ENCODE data around the gene RALY.

The RALY gene

DNA sequence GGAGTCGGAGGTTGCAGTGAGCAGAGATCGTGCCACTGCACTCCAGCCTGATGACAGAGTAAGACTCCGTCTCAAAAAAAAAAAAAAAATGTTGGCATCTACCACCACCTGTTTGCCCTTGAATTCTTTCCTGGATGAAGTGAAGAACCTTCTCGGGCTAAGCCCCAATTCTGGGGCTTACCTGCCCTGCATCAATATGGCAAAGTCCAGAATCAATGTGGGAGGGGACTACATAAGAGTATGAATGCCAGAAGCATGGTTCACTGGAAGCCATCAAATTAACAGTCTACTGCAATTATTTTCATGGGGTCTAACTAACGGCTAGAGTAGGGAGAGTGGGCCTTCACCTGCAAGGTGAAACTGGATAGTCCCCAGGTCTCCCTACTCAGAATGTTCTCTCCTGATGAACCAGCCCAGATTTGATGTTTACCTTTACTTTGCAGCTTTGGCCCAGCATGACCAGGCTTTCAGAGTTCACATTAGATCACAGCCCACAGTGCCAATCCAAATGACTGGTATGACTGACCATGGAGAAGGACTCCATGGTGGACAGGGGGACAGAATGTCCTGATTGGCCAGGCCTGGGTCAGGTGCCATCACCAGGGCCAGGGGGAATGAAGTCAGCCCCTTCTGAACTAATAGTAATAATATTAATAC lies 7.0 kb upstream of the RALY start:
- no peak for DNase-seq (ENCODE audit: low read depth)

- no peak for DNase-seq (ENCODE audit: low read depth)
These were observed 3.6 kb upstream of the RALY start for GRCh38 chr20:33990075-33990474.

DNA sequence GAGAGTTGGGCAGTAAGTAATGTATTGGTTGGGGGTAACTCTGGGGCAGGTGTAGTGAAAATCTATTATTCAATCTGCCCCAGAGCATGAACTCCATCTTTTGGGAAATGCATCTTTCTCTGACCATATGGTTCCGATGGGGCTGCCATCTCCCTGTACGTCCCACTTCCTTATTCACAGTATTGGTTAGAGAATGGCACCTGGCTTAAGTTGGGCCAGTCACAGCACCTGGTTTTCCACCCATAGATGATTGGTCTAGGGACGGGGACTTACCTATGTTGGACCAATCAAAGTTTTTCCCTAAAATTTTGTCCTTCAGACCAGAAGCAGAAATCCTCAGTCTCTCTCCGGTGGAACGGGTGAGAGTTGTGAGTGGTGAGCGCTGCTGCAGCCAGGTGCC lies 2.2 kb upstream of the RALY start:
- no peak for DNase-seq (ENCODE audit: low read depth)

DNA sequence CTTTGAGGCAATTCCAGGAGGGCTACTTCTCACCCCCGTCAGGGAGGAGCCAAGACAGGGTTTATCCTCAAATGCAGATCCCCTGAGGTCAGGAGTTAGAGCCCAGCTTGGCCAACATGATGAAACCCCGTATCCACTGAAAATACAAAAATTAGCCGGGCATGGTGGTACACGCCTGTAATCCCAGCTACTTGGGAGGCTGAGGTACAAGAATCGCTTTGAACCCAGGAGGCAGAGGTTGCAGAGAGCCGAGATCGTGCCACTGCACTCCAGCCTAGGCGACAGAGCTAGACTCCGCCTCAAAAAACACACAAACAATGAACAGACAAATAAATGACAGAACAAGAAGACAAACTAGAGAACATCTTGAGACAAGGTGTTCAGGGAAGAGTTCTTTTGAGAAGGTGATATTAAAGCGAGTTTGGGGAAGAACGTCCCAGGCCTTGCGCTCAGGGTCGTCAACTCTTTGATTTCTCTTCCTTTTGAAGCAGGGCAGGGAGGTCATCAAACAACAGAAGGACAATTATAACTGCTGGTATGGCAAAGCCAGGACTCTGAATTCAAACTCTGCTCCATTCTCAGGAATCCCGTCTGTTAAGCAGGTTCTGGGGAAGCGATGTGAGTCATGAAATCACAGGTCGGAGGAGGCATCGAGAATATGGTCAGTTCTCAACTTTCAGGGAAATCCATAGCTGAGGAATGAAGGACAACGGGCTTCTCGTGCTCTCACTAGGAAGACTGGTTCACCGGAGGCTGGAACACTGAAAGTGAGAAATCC lies 1.4 kb upstream of the RALY start:
- no peak for DNase-seq (ENCODE audit: low read depth)

DNA sequence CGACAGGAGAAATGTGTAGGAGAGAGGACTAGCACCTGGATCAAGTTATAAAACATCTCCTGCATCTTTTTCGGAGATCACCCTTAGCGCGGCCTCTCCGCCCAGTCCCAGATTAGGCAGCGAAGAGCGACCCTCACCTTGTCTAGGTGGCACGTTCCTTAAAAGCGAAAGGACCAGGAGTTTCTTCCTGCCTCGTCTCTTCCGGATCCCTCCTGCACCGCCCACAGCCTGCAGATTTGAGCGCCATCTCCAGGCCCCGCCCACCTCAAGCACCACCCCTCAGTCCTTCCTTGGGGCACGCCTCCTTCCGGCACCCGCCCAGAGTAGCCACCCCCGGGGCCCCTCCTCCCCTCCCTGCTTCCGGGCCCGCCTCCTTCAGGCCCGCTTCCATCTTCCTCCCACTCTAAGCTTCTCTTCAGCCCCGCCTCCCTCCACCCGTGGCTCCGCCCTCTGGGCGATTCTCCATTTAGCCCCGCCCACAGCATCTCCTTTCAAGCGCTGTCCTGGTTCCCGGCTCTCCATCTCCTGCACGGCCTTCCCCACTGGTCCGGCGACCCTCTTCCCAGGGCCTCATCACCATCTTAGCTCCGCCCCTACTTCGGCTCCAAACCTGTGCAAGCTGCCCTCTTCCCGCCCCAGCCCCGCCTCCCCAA lies 662 bp upstream of the RALY start:
- DNase-seq (ENCODE audit: low read depth), result peak; percentile 96

- DNase-seq (ENCODE audit: low read depth), result peak; percentile 69
These were observed 657 bp downstream of the RALY start for GRCh38 chr20:33994222-33994913.

DNA sequence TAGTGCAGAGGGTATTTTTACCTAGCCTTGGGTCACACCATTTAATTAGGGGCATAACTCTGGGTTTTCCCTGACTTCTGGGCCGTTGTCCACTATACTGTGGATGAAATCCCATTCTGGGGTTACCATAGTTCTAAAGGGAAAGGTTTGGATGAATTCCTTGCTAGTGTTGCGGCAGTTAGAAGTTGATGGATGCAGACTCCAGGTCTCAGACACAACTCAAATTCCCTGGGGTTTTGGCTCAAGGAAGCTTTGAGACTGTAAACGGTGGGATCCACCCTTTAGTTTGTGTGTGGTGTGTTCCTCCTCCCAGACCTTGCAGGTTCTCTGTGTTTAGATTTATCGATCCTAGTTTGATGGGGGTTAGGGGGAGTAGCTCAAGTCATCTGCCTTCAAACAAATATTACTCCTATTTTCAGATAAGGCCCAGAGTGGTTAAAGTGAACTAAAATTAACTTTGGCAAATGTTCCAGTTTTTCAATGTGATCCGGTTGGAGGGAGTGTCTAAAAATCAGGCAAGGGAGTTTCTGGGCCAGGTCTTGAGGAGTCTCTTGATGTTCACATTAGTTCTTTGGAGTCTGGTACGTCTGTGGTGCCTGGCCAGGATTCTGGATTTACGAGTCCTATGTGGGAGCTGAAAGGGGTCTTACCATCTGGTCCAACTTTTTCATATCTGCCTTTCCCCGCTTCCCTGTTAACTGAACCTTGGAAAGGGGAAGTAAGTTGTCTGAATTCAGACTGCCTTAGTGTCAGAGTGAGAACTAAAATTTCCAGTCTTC lies 1.5 kb downstream of the RALY start:
- no peak for DNase-seq (ENCODE audit: low read depth)

- DNase-seq (ENCODE audit: low read depth), result no peak
These were observed 5.4 kb downstream of the RALY start for GRCh38 chr20:33999025-33999649.

DNA sequence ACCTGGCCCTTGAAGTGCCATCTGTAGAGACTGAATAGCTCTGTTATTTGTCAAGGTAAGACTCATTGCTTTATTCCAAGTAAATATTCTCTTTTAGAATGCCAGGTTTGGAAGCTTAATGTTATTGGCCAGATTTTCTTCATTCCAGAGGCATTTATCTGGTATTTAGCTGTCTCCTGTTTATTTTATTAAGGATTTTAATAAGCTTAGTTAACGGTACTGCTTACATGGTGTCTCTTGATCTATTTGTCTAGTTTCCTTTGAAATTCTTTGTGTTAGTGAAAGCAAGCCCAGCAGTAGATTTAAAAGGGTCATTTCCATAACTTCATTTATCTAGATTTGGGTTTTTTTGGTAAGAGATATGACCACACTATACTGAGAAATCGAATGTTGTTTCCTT lies 7.7 kb downstream of the RALY start:
- no peak for DNase-seq (ENCODE audit: low read depth)

DNA sequence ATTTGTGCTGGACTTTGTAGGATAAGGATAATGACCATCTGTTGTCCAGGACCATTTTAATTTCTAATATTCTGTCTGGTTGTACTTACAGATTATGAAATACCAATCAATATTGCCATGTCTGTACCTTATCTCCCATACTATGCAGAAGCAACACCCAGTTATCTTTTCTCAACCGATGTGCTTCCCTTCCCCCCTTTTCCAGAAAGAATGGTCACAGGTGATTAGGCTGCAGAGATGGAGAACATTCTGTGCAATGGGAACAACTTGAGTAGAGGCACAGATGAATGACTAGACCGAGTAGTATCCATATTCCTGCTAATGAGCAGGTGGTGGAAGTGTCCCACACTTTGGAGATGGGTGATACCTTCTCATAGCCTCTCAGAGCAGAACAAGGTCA lies 10.5 kb downstream of the RALY start:
- DNase-seq (ENCODE audit: low read depth), result no peak

DNA sequence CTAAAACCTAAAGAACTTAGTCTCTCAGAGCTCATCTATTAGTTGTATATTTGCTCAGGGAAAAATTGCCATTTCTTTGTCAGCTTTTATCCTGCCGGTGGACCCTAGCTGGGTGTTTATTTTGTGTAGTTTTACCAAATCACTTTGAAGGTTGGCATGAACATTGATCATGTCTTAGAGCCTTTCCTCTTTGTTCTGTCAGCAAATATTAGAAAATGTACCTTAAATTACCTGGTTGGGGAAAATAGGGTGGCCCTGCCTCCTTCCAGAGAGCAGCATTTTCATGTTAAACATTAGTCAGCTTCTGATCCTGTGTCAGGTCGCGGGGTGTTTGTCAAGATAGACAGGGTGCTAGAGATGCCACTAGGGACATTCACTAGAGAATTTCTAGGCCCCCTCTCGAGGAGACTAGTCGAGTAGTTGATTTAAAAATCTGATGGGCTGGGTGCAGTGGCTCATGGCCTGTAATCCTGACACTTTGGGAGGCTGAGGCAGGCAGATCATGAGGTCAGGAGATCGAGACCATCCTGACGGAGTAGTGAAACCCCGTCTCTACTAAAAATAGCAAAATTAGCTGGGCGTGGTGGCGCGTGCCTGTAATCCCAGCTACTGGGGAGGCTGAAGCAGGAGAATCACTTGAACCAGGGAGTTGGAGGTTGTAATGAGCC lies 11.2 kb downstream of the RALY start:
- DNase-seq (ENCODE audit: low read depth), result no peak

- DNase-seq (ENCODE audit: low read depth), result no peak
These were observed 12.9 kb downstream of the RALY start for GRCh38 chr20:34006619-34007018.

DNA sequence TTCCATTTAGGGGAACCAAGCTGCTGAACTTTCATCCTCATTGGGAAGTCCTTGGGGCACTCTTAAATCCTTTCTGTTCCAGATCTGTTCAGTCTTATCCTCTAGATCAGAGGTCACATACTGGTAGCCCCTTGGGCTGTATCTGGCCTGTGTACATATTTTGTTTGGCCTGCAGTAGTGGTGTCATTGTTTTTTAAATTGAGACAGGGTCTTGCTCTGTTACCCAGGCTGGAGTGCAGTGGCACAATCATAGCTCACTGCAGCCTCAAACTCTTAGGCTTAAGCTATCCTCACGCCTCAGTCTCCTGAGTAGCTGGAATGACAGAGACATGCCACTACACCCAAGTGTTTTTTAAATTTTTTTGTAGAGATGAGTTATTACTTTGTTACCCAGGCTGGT lies 14.8 kb downstream of the RALY start:
- DNase-seq (ENCODE audit: low read depth), result no peak

- no peak for DNase-seq (ENCODE audit: low read depth)
These were observed 16.8 kb downstream of the RALY start for GRCh38 chr20:34010405-34010931.

DNA sequence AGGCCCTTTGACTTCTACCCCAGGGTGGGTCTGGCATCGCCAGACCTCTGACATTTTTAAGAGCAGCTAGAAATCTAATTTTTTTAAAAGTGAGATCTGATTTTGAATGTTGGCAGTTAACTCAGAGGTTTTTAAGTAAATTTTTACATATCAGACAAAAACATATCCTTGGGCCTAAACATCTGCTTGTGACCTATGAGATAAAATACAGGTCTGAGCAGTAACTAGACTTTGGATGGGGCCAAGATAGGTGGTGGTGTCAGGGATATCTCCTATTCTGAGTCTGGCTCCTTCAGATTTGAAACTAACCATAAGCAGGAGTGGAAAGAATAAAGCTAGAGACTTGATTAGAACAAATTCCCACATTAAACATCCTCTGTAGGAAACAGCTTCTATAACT lies 17.6 kb downstream of the RALY start:
- no peak for DNase-seq (ENCODE audit: low read depth)

DNA sequence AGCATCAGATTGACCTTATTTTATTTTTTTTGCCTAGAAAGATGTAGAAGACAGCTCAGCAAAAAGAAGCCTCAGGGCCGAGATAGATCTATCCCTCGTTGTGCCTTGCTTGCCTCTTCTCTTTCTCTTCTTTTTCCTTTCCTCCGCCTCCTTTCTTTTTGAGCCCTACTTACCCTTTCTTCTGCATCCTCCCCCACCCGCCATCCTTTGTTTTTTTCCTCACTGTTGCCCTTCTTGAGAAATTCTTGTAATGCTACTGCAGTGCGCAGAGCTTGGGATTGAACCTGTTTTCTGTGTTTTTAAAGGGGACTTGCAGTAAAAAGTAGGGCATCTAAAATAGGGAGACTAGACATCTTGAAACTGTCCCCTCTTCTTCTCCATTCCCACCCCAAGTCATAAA lies 18.6 kb downstream of the RALY start:
- no peak for DNase-seq (ENCODE audit: low read depth)

GRCh38 chr20:34012735-34013134 lies 19.0 kb downstream of the RALY start:
- no peak for DNase-seq (ENCODE audit: low read depth)

DNA sequence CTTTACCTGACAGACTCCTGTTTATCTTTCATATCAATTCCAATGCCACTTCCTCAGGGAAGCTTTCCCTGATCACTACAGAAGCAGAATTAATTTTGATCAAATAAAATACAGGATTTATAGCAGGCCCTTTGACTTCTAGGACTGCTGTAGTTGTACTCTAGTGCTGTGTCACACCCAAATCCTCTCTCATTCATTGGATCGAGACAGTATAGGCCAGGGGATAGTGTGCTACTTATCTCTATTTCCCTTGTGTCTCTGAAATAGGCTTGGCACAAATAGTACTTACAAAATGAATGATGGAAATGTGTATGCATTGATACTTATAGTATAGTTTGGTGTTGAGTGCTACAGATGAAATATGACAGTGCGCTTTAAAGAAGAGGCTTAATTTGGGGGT lies 19.8 kb downstream of the RALY start:
- no peak for DNase-seq (ENCODE audit: low read depth)

- DNase-seq (ENCODE audit: low read depth), result no peak
These were observed 21.2 kb downstream of the RALY start for GRCh38 chr20:34014878-34015277.
